HG02852 (cell line): Measurements from ENCODE around the gene MTUS2.

ENCODE experiments used
- ATAC-seq: cut with Tn5 transposase; IDR thresholded peaks from one replicate; pipeline ENCODE4 v1.9.1; 2021; ENCODE audit warnings: mild to moderate bottlenecking, moderate library complexity; ENCODE audit not compliant: unreplicated experiment

Gene MTUS2

GRCh38 chr13:29021311-29021710 lies 201.2 kb downstream of the MTUS2 start:
- ATAC-seq = no peak

- ATAC-seq = no peak
Measured at GRCh38 chr13:29021717-29022116, 201.6 kb downstream of the MTUS2 start.

- ATAC-seq = no peak
Measured at GRCh38 chr13:29022410-29022809, 202.3 kb downstream of the MTUS2 start.

- ATAC-seq = no peak
Measured at GRCh38 chr13:29022968-29023367, 202.8 kb downstream of the MTUS2 start.

- no peak for ATAC-seq
Measured at GRCh38 chr13:29024783-29025182, 204.6 kb downstream of the MTUS2 start.

- ATAC-seq = no peak
Measured at GRCh38 chr13:29028868-29029267, 208.7 kb downstream of the MTUS2 start.

- ATAC-seq = no peak
Measured at GRCh38 chr13:29038700-29039099, 218.6 kb downstream of the MTUS2 start.

GRCh38 chr13:29039212-29039611 lies 219.1 kb downstream of the MTUS2 start:
- ATAC-seq = no peak

GRCh38 chr13:29046588-29046987 lies 226.4 kb downstream of the MTUS2 start:
- ATAC-seq = no peak

GRCh38 chr13:29049524-29049923 lies 229.4 kb downstream of the MTUS2 start:
- no peak for ATAC-seq

GRCh38 chr13:29050719-29051118 lies 230.6 kb downstream of the MTUS2 start:
- ATAC-seq = no peak

GRCh38 chr13:29059800-29060199 lies 239.7 kb downstream of the MTUS2 start:
- no peak for ATAC-seq

- ATAC-seq = no peak
Measured at GRCh38 chr13:29065142-29065541, 245.0 kb downstream of the MTUS2 start.

GRCh38 chr13:29067306-29067945 lies 247.3 kb downstream of the MTUS2 start:
- ATAC-seq = no peak

GRCh38 chr13:29073755-29074154 lies 253.6 kb downstream of the MTUS2 start:
- no peak for ATAC-seq

- ATAC-seq = no peak
Measured at GRCh38 chr13:29077051-29077813, 257.1 kb downstream of the MTUS2 start.

- peak; percentile 96 for ATAC-seq
Measured at GRCh38 chr13:29081036-29081435, 260.9 kb downstream of the MTUS2 start.

- ATAC-seq = no peak
Measured at GRCh38 chr13:29081697-29082440, 261.7 kb downstream of the MTUS2 start.

GRCh38 chr13:29099781-29100406 lies 279.8 kb downstream of the MTUS2 start:
- ATAC-seq = no peak

- no peak for ATAC-seq
Measured at GRCh38 chr13:29100758-29101157, 280.6 kb downstream of the MTUS2 start.

- no peak for ATAC-seq
Measured at GRCh38 chr13:29101409-29101808, 281.3 kb downstream of the MTUS2 start.
